ENCODE data around the gene COL5A1.

DNA sequence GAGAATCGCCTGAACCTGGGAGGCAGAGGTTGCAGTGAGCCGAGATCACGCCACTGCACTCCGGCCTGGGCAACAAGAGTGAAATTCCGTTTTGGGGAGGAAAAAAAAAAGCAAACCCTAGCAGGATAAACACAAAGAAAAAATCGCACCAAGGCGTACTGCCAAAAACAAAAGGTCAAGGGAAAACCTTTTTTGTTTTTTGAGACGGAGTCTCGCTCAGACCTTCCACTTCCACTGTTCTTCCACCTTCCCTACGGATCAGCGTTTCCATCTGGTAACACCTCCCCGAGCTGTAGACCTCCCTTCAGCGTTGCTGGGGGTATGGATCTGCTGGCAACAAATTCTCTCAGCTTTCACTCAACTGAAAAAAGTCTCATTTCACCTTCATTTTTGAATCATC, 218.9 kb downstream of the COL5A1 start:
- TF ChIP-seq CTCF (IDR thresholded peaks at IDR 0.05): no peak
- no peak for TF ChIP-seq POLR2A (IDR thresholded peaks at IDR 0.05)

Data from heart left ventricle (tissue), 13 donors.